DMS153 (cell line): Measurements from ENCODE around the gene MTURN.

ENCODE experiments used
- DNase-seq: peaks from one replicate; lab custom pipeline; 2025; lab: John Stamatoyannopoulos, UW

The MTURN gene

GRCh38 chr7:30162622-30163124 is 27.9 kb downstream of the MTURN start:
- DNase-seq, result peak; percentile 98

- DNase-seq, result peak; percentile 84
These were observed 28.6 kb downstream of the MTURN start for GRCh38 chr7:30163231-30163894.

GRCh38 chr7:30164567-30164966 is 29.8 kb downstream of the MTURN start:
- peak; percentile 74 for DNase-seq

- DNase-seq, result no peak
These were observed 30.8 kb downstream of the MTURN start for GRCh38 chr7:30165590-30165989.

- DNase-seq, result peak; percentile 22
These were observed 31.5 kb downstream of the MTURN start for GRCh38 chr7:30166155-30166840.

GRCh38 chr7:30166841-30167235 is 32.1 kb downstream of the MTURN start:
- DNase-seq, result no peak

- DNase-seq, result no peak
These were observed 33.1 kb downstream of the MTURN start for GRCh38 chr7:30167901-30168300.

- DNase-seq, result no peak
These were observed 34.2 kb downstream of the MTURN start for GRCh38 chr7:30168835-30169573.

- no peak for DNase-seq
These were observed 34.8 kb downstream of the MTURN start for GRCh38 chr7:30169579-30169978.

- DNase-seq, result no peak
These were observed 35.9 kb downstream of the MTURN start for GRCh38 chr7:30170476-30171205.

GRCh38 chr7:30171766-30172447 is 37.1 kb downstream of the MTURN start:
- DNase-seq, result no peak

GRCh38 chr7:30172451-30172850 is 37.7 kb downstream of the MTURN start:
- peak; percentile 23 for DNase-seq

GRCh38 chr7:30173058-30173897 is 38.5 kb downstream of the MTURN start:
- DNase-seq, result peak; percentile 84

GRCh38 chr7:30175180-30175579 is 40.4 kb downstream of the MTURN start:
- DNase-seq, result peak; percentile 40

GRCh38 chr7:30175636-30176147 is 40.9 kb downstream of the MTURN start:
- no peak for DNase-seq

GRCh38 chr7:30176463-30177109 is 41.8 kb downstream of the MTURN start:
- DNase-seq, result no peak

- no peak for DNase-seq
These were observed 42.4 kb downstream of the MTURN start for GRCh38 chr7:30177186-30177585.

- no peak for DNase-seq
These were observed 43.2 kb downstream of the MTURN start for GRCh38 chr7:30177965-30178364.

GRCh38 chr7:30178748-30179436 is 44.1 kb downstream of the MTURN start:
- no peak for DNase-seq
